ENCODE measurements around the gene PCDHA4. TPM values are rescaled to one million over a fixed set of nuclear protein-coding genes. Genes with fewer than 3 reads are reported as not detected.
"Not testable (repeated sequence)": the region's sequence is repeated elsewhere in the genome, so short reads cannot be mapped to it uniquely, and the experiment has no call there.

The PCDHA4 gene
- total and polyA plus RNA-seq, 2 donors (not counting 1 experiment from before 2014, with no cell fraction given), result not detected

DNA sequence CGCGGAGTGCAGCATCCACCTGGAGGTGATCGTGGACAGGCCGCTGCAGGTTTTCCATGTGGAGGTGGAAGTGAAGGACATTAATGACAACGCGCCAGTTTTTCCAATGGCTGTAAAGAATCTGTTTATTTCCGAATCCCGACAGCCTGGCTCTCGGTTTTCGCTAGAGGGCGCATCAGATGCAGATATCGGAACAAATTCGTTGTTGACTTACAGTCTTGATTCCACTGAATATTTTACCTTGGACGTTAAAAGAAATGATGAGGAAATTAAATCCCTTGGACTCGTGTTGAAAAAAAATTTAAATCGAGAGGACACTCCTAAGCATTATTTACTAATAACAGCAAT, 5.4 kb upstream of the PCDHA4 start:
- H2AFZ ChIP-seq (ENCODE audit: insufficient read depth, low read depth, low read length, poor library complexity, severe bottlenecking), result no peak overlapping the region
- Mint-ChIP-seq H3K4me1 (no peaks in the 10 kb centered on the region), H3K27me3 (peaks cover 9% of the 10 kb centered on the region), H3K9me3 (ENCODE audit: insufficient read depth) (peaks cover 8% of the 10 kb centered on the region), H3K4me3 (no peak overlapping the region), H3K27ac (no peak overlapping the region)
- H3K9ac ChIP-seq (ENCODE audit: low read length), result no peak overlapping the region
- no peaks in the 10 kb centered on the region for H3K79me2 ChIP-seq (ENCODE audit: control insufficient read depth, insufficient read depth, low read length)
- H3K4me2 ChIP-seq (replicated peaks; ENCODE audit: low read depth, low read length, poor library complexity, severe bottlenecking), result no peak overlapping the region
- H3K4me1 ChIP-seq (ENCODE audit: control insufficient read depth in 2 of 2, insufficient read depth in 2 of 2, low read length in 2 of 2), result no peaks in the 10 kb centered on the region
- no peak overlapping the region for H3K27ac ChIP-seq (ENCODE audit: low read length in 2 of 2)
- WGBS (ENCODE audit: insufficient coverage), result 35% methylated on average over 13 of the region's 16 CpGs
- no peak for ATAC-seq (ENCODE audit: low read depth)
- CTCF ChIA-PET, result no interaction called here
- POLR2A ChIA-PET, result no interaction called here
- H3K9me3 ChIP-seq (ENCODE audit: control extremely low read depth in 1 of 3, control insufficient read depth in 2 of 3, insufficient read depth in 1 of 3, low read length in 2 of 3), result peaks cover 0 to 36% (median 30%) of the 10 kb centered on the region in 3 donors
- intact Hi-C loops (cut with micrococcal nuclease), result no loop called here
- H4K20me1 ChIP-seq (ENCODE audit: control insufficient read depth, insufficient read depth, low read length, poor library complexity, severe bottlenecking), result no peaks in the 10 kb centered on the region
- H3K36me3 ChIP-seq (replicated peaks in 1 of 2; ENCODE audit: control extremely low read depth in 1 of 2, control insufficient read depth in 1 of 2, extremely low read depth in 1 of 2, insufficient read depth in 2 of 2, low read length in 1 of 2), result no peaks in the 10 kb centered on the region
- no peak for DNase-seq
- peaks cover 0 to 13% (median 4%) of the 10 kb centered on the region in 4 experiments for H3K27me3 ChIP-seq (replicated peaks in 1 of 4; ENCODE audit: control extremely low read depth in 1 of 4, control insufficient read depth in 3 of 4, insufficient read depth in 4 of 4, low read length in 3 of 4)
- H3K4me3 ChIP-seq (ENCODE audit: control extremely low read depth in 1 of 5, extremely low read depth in 1 of 5, insufficient read depth in 1 of 5, low read depth in 2 of 5, low read length in 4 of 5), result no peak overlapping the region
- TF ChIP-seq, protein P1, sequence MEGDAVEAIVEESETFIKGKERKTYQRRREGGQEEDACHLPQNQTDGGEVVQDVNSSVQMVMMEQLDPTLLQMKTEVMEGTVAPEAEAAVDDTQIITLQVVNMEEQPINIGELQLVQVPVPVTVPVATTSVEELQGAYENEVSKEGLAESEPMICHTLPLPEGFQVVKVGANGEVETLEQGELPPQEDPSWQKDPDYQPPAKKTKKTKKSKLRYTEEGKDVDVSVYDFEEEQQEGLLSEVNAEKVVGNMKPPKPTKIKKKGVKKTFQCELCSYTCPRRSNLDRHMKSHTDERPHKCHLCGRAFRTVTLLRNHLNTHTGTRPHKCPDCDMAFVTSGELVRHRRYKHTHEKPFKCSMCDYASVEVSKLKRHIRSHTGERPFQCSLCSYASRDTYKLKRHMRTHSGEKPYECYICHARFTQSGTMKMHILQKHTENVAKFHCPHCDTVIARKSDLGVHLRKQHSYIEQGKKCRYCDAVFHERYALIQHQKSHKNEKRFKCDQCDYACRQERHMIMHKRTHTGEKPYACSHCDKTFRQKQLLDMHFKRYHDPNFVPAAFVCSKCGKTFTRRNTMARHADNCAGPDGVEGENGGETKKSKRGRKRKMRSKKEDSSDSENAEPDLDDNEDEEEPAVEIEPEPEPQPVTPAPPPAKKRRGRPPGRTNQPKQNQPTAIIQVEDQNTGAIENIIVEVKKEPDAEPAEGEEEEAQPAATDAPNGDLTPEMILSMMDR (IDR thresholded peaks at IDR 0.05), result no peak
- no peak for TF ChIP-seq EZH2 (IDR thresholded peaks at IDR 0.05; ENCODE audit: borderline replicate concordance, insufficient read depth, low read depth, low read length, poor library complexity, severe bottlenecking)

DNA sequence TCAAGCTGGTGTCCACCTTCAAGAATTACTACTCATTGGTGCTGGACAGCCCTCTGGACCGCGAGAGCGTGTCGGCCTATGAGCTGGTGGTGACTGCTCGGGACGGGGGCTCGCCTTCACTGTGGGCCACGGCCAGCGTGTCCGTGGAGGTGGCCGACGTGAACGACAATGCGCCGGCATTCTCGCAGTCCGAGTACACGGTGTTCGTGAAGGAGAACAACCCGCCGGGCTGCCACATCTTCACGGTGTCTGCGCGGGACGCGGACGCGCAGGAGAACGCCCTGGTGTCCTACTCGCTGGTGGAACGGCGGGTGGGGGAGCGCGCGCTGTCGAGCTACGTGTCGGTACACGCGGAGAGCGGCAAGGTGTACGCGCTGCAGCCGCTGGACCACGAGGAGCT, 4.5 kb upstream of the PCDHA4 start:
- 66% methylated on average over 45 of the region's 45 CpGs for WGBS (ENCODE audit: insufficient coverage)
- CTCF ChIA-PET; ATAC-seq (ENCODE audit: low read depth); H3K79me2 ChIP-seq (ENCODE audit: control insufficient read depth, insufficient read depth, low read length); H3K9ac ChIP-seq (ENCODE audit: low read length); DNase-seq; H3K9me3 Mint-ChIP-seq (ENCODE audit: insufficient read depth); H2AFZ ChIP-seq (ENCODE audit: insufficient read depth, low read depth, low read length, poor library complexity, severe bottlenecking); H3K27ac Mint-ChIP-seq; H3K36me3 ChIP-seq (replicated peaks in 1 of 2; ENCODE audit: control extremely low read depth in 1 of 2, control insufficient read depth in 1 of 2, extremely low read depth in 1 of 2, insufficient read depth in 2 of 2, low read length in 1 of 2); H3K4me3 Mint-ChIP-seq; H3K4me3 ChIP-seq (ENCODE audit: control extremely low read depth in 1 of 5, extremely low read depth in 1 of 5, insufficient read depth in 1 of 5, low read depth in 2 of 5, low read length in 4 of 5); H3K4me2 ChIP-seq (replicated peaks; ENCODE audit: low read depth, low read length, poor library complexity, severe bottlenecking); intact Hi-C loops (cut with micrococcal nuclease); H3K4me1 Mint-ChIP-seq; H3K27ac ChIP-seq (ENCODE audit: low read length in 2 of 2); POLR2A ChIA-PET; H4K20me1 ChIP-seq (ENCODE audit: control insufficient read depth, insufficient read depth, low read length, poor library complexity, severe bottlenecking); H3K4me1 ChIP-seq (ENCODE audit: control insufficient read depth in 2 of 2, insufficient read depth in 2 of 2, low read length in 2 of 2): not testable (repeated sequence)
- peaks cover 14% of the 10 kb centered on the region for H3K27me3 Mint-ChIP-seq
- Histone ChIP-seq H3K9me3 (ENCODE audit: control extremely low read depth in 1 of 3, control insufficient read depth in 2 of 3, insufficient read depth in 1 of 3, low read length in 2 of 3) (peaks cover 0 to 33% (median 29%) of the 10 kb centered on the region in 3 donors), H3K27me3 (replicated peaks in 1 of 4; ENCODE audit: control extremely low read depth in 1 of 4, control insufficient read depth in 3 of 4, insufficient read depth in 4 of 4, low read length in 3 of 4) (peaks cover 0 to 13% (median 6%) of the 10 kb centered on the region in 4 experiments)

All from B cell (primary cell).